Measurements from ENCODE around the gene FRMD4A. TPM values are rescaled to one million over a fixed set of nuclear protein-coding genes. Genes with fewer than 3 reads are reported as not detected.

Gene FRMD4A
- total RNA-seq, 2 experiments from 2014 or later: 0.17 TPM; not detected in 1

- no TSS peak for BruUV-seq (replicated peaks)
- H3K4me1 ChIP-seq (ENCODE audit: insufficient read depth, low read length, poor library complexity, severe bottlenecking): no peaks in the 10 kb centered on the region
- intact Hi-C loops (cut with micrococcal nuclease; ENCODE audit: unreplicated experiment): no loop called here
- H4K20me1 ChIP-seq (ENCODE audit: insufficient read depth, low read length): no peaks in the 10 kb centered on the region
- H3K9me2 ChIP-seq (ENCODE audit: insufficient read depth, low read length): no peaks in the 10 kb centered on the region
- no peak overlapping the region for H3K4me3 ChIP-seq (ENCODE audit: low read depth, low read length, poor library complexity, severe bottlenecking)
- H3K36me3 ChIP-seq (ENCODE audit: insufficient read depth, low read length): no peaks in the 10 kb centered on the region
- H3K9me3 ChIP-seq (ENCODE audit: low read length): no peaks in the 10 kb centered on the region
- TF ChIP-seq EZH2phosphoT487 (IDR thresholded peaks at IDR 0.05; ENCODE audit: borderline replicate concordance, low read depth, low read length): no peak
- TF ChIP-seq, protein P1, sequence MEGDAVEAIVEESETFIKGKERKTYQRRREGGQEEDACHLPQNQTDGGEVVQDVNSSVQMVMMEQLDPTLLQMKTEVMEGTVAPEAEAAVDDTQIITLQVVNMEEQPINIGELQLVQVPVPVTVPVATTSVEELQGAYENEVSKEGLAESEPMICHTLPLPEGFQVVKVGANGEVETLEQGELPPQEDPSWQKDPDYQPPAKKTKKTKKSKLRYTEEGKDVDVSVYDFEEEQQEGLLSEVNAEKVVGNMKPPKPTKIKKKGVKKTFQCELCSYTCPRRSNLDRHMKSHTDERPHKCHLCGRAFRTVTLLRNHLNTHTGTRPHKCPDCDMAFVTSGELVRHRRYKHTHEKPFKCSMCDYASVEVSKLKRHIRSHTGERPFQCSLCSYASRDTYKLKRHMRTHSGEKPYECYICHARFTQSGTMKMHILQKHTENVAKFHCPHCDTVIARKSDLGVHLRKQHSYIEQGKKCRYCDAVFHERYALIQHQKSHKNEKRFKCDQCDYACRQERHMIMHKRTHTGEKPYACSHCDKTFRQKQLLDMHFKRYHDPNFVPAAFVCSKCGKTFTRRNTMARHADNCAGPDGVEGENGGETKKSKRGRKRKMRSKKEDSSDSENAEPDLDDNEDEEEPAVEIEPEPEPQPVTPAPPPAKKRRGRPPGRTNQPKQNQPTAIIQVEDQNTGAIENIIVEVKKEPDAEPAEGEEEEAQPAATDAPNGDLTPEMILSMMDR (conservative IDR thresholded peaks at IDR 0.05; ENCODE audit: low read length): no peak
- no peak overlapping the region for H3K4me2 ChIP-seq (ENCODE audit: low read length)
- no peak for DNase-seq (ENCODE audit: low spot score)
- H3K79me2 ChIP-seq (ENCODE audit: insufficient read depth, low read depth, low read length): no peaks in the 10 kb centered on the region
- ChIA-PET CTCF (ENCODE audit: unreplicated experiment) (no interaction called here), POLR2A (no interaction called here)
- H2AFZ ChIP-seq (ENCODE audit: low read length): no peak overlapping the region
- no peak overlapping the region for H3K27ac ChIP-seq (ENCODE audit: low read depth, low read length, poor library complexity, severe bottlenecking)
These were observed 634.7 kb downstream of the FRMD4A start for GRCh38 chr10:13696071-13696470.

- H3K9me3 ChIP-seq (ENCODE audit: low read length): no peaks in the 10 kb centered on the region
- ChIA-PET CTCF (ENCODE audit: unreplicated experiment) (no interaction called here), POLR2A (no interaction called here)
- no peak overlapping the region for H3K27ac ChIP-seq (ENCODE audit: low read depth, low read length, poor library complexity, severe bottlenecking)
- H3K36me3 ChIP-seq (ENCODE audit: insufficient read depth, low read length): no peaks in the 10 kb centered on the region
- no peak for DNase-seq (ENCODE audit: low spot score)
- H4K20me1 ChIP-seq (ENCODE audit: insufficient read depth, low read length): no peaks in the 10 kb centered on the region
- no peak overlapping the region for H2AFZ ChIP-seq (ENCODE audit: low read length)
- BruUV-seq (replicated peaks): no TSS peak
- intact Hi-C loops (cut with micrococcal nuclease; ENCODE audit: unreplicated experiment): no loop called here
- no peaks in the 10 kb centered on the region for H3K9me2 ChIP-seq (ENCODE audit: insufficient read depth, low read length)
- H3K79me2 ChIP-seq (ENCODE audit: insufficient read depth, low read depth, low read length): no peaks in the 10 kb centered on the region
- TF ChIP-seq, protein P1 (conservative IDR thresholded peaks at IDR 0.05; ENCODE audit: low read length): no peak
- no peak for TF ChIP-seq EZH2phosphoT487 (IDR thresholded peaks at IDR 0.05; ENCODE audit: borderline replicate concordance, low read depth, low read length)
- H3K4me3 ChIP-seq (ENCODE audit: low read depth, low read length, poor library complexity, severe bottlenecking): no peak overlapping the region
- no peaks in the 10 kb centered on the region for H3K4me1 ChIP-seq (ENCODE audit: insufficient read depth, low read length, poor library complexity, severe bottlenecking)
- H3K4me2 ChIP-seq (ENCODE audit: low read length): no peak overlapping the region
These were observed 635.1 kb downstream of the FRMD4A start for GRCh38 chr10:13695588-13695987.

DNA sequence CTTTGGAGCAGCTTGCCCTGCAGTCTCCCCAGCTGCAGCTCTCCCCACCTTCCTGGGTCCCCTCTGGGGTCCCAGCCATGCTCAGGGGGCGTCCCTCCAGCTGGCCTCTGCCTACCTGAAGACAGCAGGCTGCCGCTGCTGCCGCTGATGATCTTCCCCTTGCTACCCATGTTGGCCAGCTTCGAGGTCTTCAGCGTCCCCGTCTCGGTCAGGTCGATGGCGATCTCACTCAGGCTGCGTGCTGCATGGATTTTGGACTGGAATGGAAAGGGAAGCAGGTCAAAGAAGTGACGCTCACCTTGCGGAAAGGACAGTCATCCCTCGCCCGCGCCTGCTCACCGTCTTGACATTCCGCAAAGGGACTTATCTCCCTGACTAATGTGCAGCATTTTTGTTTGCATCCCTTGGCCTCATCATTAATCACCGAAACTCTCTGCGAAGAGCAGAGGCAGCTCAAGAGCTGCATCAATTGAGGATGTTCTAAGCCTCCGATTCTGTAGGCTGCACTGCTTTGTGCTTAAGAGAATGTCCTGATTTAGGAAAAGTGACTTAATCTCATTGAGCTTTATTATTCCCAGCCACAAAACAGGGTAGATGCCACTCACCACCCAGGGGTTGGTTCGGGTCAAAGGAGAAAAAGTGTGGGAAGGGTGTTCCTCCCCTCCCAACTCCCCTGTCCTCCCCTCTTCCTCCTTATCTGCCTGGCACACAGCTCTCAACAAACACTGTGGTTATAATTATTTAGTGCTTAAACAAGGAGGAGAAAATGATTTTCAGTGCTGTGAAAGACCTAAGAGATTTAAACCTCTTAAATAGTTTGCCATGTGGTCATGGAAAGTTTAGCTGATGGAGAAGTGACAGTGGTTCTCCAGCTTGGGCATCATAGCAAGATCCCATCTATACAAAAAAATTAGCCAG, 636.7 kb downstream of the FRMD4A start:
- no peak overlapping the region for H3K4me2 ChIP-seq (ENCODE audit: low read length)
- H4K20me1 ChIP-seq (ENCODE audit: insufficient read depth, low read length): no peaks in the 10 kb centered on the region
- no peaks in the 10 kb centered on the region for H3K79me2 ChIP-seq (ENCODE audit: insufficient read depth, low read depth, low read length)
- H2AFZ ChIP-seq (ENCODE audit: low read length): no peak overlapping the region
- no TSS peak for BruUV-seq (replicated peaks)
- H3K36me3 ChIP-seq (ENCODE audit: insufficient read depth, low read length): no peaks in the 10 kb centered on the region
- no peaks in the 10 kb centered on the region for H3K9me3 ChIP-seq (ENCODE audit: low read length)
- H3K4me3 ChIP-seq (ENCODE audit: low read depth, low read length, poor library complexity, severe bottlenecking): no peak overlapping the region
- CTCF ChIA-PET (ENCODE audit: unreplicated experiment): no interaction called here
- TF ChIP-seq, protein P1 (conservative IDR thresholded peaks at IDR 0.05; ENCODE audit: low read length): no peak
- TF ChIP-seq EZH2phosphoT487 (IDR thresholded peaks at IDR 0.05; ENCODE audit: borderline replicate concordance, low read depth, low read length): no peak
- no peaks in the 10 kb centered on the region for H3K4me1 ChIP-seq (ENCODE audit: insufficient read depth, low read length, poor library complexity, severe bottlenecking)
- POLR2A ChIA-PET: no interaction called here
- no peak overlapping the region for H3K27ac ChIP-seq (ENCODE audit: low read depth, low read length, poor library complexity, severe bottlenecking)
- intact Hi-C loops (cut with micrococcal nuclease; ENCODE audit: unreplicated experiment): no loop called here
- H3K9me2 ChIP-seq (ENCODE audit: insufficient read depth, low read length): no peaks in the 10 kb centered on the region
- no peak for DNase-seq (ENCODE audit: low spot score)
